Gastroesophageal sphincter (tissue), 3 donors: ENCODE results near the gene AFAP1.

Source experiments
- CTCF ChIP-seq, 4 experiments: fragments of 200-600 bp in 2 of 4; fragments of 450-650 bp in 2 of 4; sonication (generic) in 1 of 4; IDR thresholded peaks; one replicate each; pipeline ENCODE4 v1.5.1; 2017 to 2019; ENCODE audit warnings: antibody characterized with exemption in 4 of 4, mild to moderate bottlenecking in 2 of 4, moderate library complexity in 2 of 4
- EP300 ChIP-seq: sonication (generic); formaldehyde crosslinking; IDR thresholded peaks from one replicate; pipeline ENCODE4 v1.6.1; 2017; ENCODE audit warnings: antibody characterized with exemption, mild to moderate bottlenecking

DNA sequence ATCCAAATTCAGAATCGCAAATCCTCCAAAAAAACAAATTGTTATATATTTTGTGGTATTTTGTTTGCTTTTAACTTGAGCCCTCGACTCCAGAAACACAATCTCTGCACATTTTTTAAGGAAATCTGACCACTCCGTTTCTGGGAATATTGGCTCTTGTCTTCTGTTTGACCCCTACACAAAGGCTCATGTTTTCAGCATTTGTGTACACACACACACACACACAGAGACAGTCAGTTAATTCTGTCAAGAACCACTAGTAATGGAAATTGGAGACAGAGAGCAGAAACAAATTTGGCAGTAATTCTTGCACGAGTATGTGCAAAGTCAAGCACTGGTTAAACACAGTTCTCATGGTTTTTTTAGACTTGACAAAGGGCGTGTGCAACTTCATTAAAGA, 115.4 kb downstream of the AFAP1 start:
- no peak for TF ChIP-seq EP300
- TF ChIP-seq CTCF (IDR thresholded peaks at IDR 0.05): no peak
